Stimulated activated naive B cell treated with anti-CD40 and anti-IgM and Interleukin-4, amounts not matched to agents 10 μg/mL and 1 μg/mL and 100 μg/mL, for 72 hours (primary cell): ENCODE results near the gene DYDC1.
"Not testable (repeated sequence)": the region's sequence is repeated elsewhere in the genome, so short reads cannot be mapped to it uniquely, and the experiment has no call there.

Experiments used
- ATAC-seq, 2 donors: fragments of 150-1000 bp; cut with Tn5 transposase; replicated peaks; 2 replicates each; pipeline ENCODE4 v1.10.0; 2021; ENCODE audit warnings: moderate library complexity in 1 of 2
- DNase-seq: peaks from one replicate; pipeline ENCODE4 v3.0.0; 2021
- H3K27ac Mint-ChIP-seq: one replicate; pipeline ENCODE4 v1.8.0; 2022; ENCODE audit warnings: mild to moderate bottlenecking, mixed read lengths
- H3K27me3 Mint-ChIP-seq, 2 donors: one replicate each; pipeline ENCODE4 v1.8.0; 2022; ENCODE audit warnings: mixed read lengths in 2 of 2
- H3K36me3 Mint-ChIP-seq, 2 donors: one replicate each; pipeline ENCODE4 v1.8.0; 2022; ENCODE audit warnings: mixed read lengths in 2 of 2, mild to moderate bottlenecking in 1 of 2
- H3K4me1 Mint-ChIP-seq, 2 donors: one replicate each; pipeline ENCODE4 v1.8.0; 2022; ENCODE audit warnings: mixed read lengths in 2 of 2, mild to moderate bottlenecking in 1 of 2
- H3K4me3 Mint-ChIP-seq, 2 donors: one replicate each; pipeline ENCODE4 v1.8.0; 2022; ENCODE audit warnings: mild to moderate bottlenecking in 2 of 2, mixed read lengths in 2 of 2, moderate library complexity in 1 of 2
- H3K9me3 Mint-ChIP-seq, 2 donors: one replicate each; pipeline ENCODE4 v1.8.0; 2022; ENCODE audit warnings: mixed read lengths in 2 of 2, mild to moderate bottlenecking in 1 of 2

The DYDC1 gene

DNA sequence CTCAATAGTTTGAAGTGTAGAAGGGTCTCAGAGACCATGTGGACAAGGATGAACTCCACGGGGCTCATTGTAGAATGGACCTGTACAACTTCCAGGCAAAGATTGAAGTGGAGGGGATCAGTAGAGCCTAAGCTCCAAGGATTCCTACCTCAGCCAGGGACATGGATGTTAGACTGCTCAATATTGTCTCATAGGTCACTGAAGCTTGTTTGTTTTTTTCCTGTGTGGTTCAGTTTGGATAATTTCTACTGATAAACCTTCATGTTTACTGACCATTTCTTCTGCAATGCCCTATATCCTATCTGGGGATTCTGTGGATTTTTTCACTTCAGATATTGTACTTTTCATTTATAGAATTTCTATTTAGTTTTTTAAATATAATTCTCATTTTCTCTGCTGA lies 9.0 kb upstream of the DYDC1 start:
- no peak overlapping the region for H3K27ac Mint-ChIP-seq
- DNase-seq (no peak), ATAC-seq (no peak)
- H3K9me3 Mint-ChIP-seq: peaks cover 8 to 12% of the 10 kb centered on the region in 2 donors
- H3K27me3 Mint-ChIP-seq: peaks cover 0 to 4% of the 10 kb centered on the region in 2 donors
- H3K4me1 Mint-ChIP-seq: no peaks in the 10 kb centered on the region
- peaks cover 4 to 8% of the 10 kb centered on the region in 2 donors for H3K36me3 Mint-ChIP-seq
- no peak overlapping the region for H3K4me3 Mint-ChIP-seq

DNA sequence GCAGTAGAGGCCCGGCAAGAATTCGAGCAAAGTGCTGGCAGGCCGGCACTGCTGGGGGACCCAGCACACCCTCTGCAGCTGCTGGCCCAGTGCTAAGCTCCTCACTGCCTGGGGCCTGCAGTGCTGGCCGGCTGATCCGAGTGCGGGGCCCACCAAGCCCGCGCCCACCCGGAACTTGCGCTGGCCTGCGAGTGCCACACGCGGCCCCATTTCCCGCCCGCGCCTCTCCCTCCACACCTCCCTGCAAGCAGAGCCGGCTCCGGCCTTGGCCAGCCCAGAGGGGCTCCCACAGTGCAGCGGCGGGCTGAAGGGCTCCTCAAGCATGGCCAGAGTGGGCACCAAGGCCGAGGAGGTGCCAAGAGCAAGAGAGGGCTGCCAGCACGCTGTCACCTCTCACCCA lies 3.1 kb upstream of the DYDC1 start:
- Mint-ChIP-seq H3K27me3 (peaks cover 28 to 42% of the 10 kb centered on the region in 2 donors), H3K4me1 (peaks cover 6 to 16% of the 10 kb centered on the region in 2 donors), H3K27ac (no peak overlapping the region), H3K9me3 (no peaks in the 10 kb centered on the region), H3K36me3 (no peaks in the 10 kb centered on the region), H3K4me3 (no peak overlapping the region)
- DNase-seq (no peak), ATAC-seq (no peak)

DNA sequence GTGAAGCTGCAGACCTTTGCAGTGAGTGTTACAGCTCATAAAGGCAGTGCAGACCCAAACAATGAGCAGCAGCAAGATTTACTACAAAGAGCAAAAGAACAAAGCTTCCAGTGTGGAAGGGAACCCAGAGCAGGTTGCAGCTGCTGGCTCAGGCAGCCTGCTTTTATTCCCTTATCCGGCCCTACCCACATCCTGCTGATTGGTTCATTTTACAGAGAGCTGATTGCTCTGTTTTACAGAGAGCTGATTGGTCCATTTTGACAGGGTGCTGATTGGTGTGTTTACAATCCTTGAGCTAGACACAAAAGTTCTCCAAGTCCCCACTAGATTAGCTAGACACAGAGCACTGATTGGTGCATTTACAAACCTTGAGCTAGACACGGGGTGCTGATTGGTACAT lies 2.4 kb upstream of the DYDC1 start:
- H3K27ac Mint-ChIP-seq, H3K36me3 Mint-ChIP-seq, H3K9me3 Mint-ChIP-seq, DNase-seq, ATAC-seq, H3K4me3 Mint-ChIP-seq: not testable (repeated sequence)
- peaks cover 6 to 16% of the 10 kb centered on the region in 2 donors for H3K4me1 Mint-ChIP-seq
- peaks cover 28 to 44% of the 10 kb centered on the region in 2 donors for H3K27me3 Mint-ChIP-seq

DNA sequence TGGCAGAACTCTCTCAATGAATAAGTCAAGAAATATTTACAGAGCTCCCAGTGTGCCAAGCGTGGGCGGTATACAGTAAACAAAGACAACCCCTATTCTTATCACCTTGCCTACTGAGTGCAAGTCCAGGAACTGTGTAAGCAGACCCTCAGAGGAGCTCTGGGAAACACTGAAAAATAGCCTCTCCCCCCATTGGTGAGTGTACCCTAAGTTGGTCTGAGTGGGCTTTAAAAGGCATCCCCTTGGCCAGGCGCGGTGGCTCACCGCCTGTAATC lies 1.2 kb upstream of the DYDC1 start:
- no peaks in the 10 kb centered on the region for H3K36me3 Mint-ChIP-seq

DNA sequence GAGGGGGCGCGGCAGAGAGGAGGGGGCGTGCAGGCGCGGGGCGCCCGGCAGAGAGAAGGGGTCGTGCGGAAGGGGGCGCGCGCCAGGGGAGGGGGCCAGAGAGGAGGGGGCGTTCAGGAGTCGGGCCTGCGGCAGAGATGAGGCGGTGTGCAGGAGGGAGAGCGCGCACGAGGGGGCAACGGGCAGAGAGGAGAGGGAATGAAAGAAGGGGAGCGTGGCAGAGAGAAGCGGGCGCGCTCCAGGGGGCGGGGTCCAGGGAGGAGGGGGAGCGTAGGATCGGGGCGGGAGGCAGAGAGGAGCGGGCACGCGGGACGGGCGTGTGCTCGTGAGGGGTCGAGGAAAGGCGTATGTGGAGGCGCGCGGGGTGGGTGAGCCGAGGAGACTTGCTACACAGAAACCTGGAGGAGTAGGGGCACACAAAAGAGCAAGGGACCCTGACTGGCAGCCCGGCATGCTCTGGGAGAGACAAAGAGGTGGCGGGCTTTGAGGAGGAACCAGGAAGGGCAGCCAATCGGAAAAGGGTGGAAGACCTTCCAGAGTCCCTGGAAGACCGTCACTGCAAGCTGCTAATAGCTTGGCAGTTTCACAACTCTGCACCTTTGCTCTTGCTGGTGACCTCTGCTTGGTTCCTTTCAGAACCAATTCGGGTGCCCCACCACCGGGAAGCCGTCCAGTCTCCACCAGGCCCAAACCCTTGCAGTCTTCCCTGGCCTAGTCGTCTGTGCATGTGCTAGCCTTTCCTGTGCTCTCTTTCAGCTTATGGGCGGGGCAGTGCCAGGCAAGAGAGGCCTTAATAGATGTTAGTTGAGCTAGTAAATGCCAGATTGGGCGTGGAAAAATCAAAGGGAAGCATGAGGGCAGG lies 665 bp upstream of the DYDC1 start:
- peaks cover 6 to 16% of the 10 kb centered on the region in 2 donors for H3K4me1 Mint-ChIP-seq
- no peak for DNase-seq
- peaks cover 28 to 44% of the 10 kb centered on the region in 2 donors for H3K27me3 Mint-ChIP-seq
- peak overlapping the region; percentile 25 for H3K27ac Mint-ChIP-seq
- peak; percentile 23 to 26 for ATAC-seq
- no peaks in the 10 kb centered on the region for H3K9me3 Mint-ChIP-seq
- H3K36me3 Mint-ChIP-seq: no peaks in the 10 kb centered on the region
- H3K4me3 Mint-ChIP-seq: peak overlapping the region; percentile 86 to 90

More for the DNA sequence above, 1.2 kb upstream of the DYDC1 start:
- Mint-ChIP-seq H3K4me3 (peak overlapping the region in 1 of 2 donors; percentile 86), H3K27ac (no peak overlapping the region), H3K4me1 (peaks cover 6 to 16% of the 10 kb centered on the region in 2 donors), H3K9me3 (no peaks in the 10 kb centered on the region), H3K27me3 (peaks cover 28 to 44% of the 10 kb centered on the region in 2 donors)
- ATAC-seq (no peak), DNase-seq (no peak)

DNA sequence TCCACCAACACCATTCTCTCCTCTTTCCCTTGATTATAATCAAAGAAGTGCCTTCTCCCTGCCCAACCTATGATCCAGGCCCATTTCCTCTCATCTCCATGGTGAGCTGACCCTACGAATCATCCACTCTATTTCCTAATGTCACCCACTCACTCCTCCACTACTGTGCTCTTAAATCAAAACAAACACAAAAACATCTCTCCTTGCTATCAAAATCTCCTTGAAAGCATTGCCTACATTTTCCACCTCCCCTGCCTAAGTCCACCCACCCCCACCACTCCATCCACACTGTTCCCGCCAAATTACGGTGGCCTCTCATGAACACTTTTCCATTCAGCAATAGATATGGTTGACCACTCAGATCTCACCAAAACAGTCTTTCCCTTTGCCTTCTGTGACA lies 5.3 kb downstream of the DYDC1 start:
- no peak for DNase-seq
- no peaks in the 10 kb centered on the region for H3K9me3 Mint-ChIP-seq
- H3K4me1 Mint-ChIP-seq: peaks cover 0 to 1% of the 10 kb centered on the region in 2 donors
- no peak overlapping the region for H3K4me3 Mint-ChIP-seq
- H3K27ac Mint-ChIP-seq: no peak overlapping the region
- H3K36me3 Mint-ChIP-seq: no peaks in the 10 kb centered on the region
- H3K27me3 Mint-ChIP-seq: peaks cover 12 to 18% of the 10 kb centered on the region in 2 donors
- no peak for ATAC-seq

DNA sequence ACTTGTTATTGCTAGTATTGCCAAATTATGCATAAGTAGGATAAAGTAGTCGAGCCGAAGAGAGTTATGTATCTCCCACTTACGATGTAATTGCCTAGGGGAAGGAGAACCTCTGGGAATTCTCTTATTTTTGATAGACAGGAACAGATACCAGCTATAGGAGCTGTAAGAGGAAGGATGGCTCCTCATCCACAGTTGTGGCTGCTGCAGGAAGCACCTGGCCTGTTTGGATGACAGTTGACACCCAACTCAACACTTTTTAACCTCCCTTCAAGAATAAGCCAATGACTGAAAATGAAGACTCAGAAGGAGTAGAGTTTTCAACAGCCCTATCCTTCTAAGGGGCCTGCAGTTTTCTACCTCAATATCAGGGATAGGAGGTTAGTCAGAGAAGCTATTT lies 6.3 kb downstream of the DYDC1 start:
- Mint-ChIP-seq H3K36me3 (no peaks in the 10 kb centered on the region), H3K27ac (no peak overlapping the region), H3K4me1 (no peaks in the 10 kb centered on the region), H3K4me3 (no peak overlapping the region), H3K9me3 (no peaks in the 10 kb centered on the region), H3K27me3 (peaks cover 6 to 8% of the 10 kb centered on the region in 2 donors)
- ATAC-seq (no peak), DNase-seq (no peak)

DNA sequence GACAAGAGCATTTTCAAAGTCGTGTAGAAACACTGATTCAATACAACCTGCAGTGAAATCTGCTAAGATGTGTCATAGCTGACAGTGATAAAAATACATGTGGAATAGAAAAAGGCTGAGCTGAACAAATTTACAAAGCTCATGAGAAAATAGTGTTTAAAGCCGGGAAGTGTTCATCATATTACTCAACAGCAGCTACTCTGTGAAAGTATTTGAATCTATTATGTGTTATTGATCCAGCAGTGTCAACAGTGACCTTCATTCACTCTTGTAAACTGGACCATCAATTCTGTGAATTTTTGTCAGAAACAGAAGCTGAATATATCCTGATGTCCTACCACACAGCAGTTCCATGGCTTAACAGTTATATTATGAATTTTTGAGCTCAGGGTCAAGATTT lies 11.6 kb downstream of the DYDC1 start:
- Mint-ChIP-seq H3K9me3 (peaks cover 0 to 3% of the 10 kb centered on the region in 2 donors), H3K36me3 (no peaks in the 10 kb centered on the region), H3K4me3 (no peak overlapping the region), H3K4me1 (no peaks in the 10 kb centered on the region), H3K27ac (no peak overlapping the region), H3K27me3 (no peaks in the 10 kb centered on the region)
- no peak for DNase-seq
- no peak for ATAC-seq

DNA sequence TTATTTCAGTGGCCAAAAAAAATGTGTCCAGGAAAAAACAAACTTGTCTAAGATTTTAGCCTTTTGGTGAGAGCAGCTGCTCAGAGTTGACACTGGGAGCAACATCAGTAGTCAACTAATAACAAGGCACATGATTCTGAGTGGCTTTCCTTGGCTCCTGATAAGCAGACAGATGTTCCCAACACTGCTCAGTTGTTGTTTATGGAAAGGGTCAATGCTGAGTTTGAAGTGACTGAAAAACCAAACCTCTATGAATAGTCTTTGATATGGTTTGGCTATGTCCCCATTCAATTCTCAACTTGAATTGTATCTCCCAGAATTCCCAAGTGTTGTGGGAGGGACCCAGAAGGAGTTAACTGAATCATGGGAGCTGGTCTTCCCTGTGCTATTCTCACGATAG lies 12.3 kb downstream of the DYDC1 start:
- no peak for ATAC-seq
- DNase-seq: no peak
- Mint-ChIP-seq H3K27ac (no peak overlapping the region), H3K4me1 (no peaks in the 10 kb centered on the region), H3K36me3 (no peaks in the 10 kb centered on the region), H3K27me3 (no peaks in the 10 kb centered on the region), H3K4me3 (no peak overlapping the region), H3K9me3 (peaks cover 0 to 3% of the 10 kb centered on the region in 2 donors)

DNA sequence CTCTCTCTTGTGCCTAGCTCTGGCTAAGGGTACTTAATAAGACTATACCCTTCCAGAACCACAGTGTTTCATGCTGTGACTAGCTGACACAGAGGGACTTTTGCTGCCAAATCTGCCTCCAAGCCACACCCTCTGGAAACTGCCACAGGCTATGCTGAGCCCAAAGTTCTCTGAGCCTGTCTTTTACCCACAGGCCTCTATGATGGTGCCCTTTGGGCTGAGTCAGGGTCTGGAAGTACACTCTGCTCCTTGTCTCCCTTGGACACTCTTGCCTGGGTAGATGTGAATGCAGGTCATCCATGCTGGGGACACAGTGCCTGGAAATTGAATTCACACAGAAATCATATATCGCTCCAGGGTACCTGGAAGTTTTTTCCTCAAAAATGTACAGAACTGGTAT lies 22.6 kb downstream of the DYDC1 start:
- Mint-ChIP-seq H3K27ac (no peak overlapping the region), H3K36me3 (no peaks in the 10 kb centered on the region), H3K9me3 (peaks cover 0 to 1% of the 10 kb centered on the region in 2 donors), H3K27me3 (no peaks in the 10 kb centered on the region), H3K4me3 (no peak overlapping the region), H3K4me1 (no peaks in the 10 kb centered on the region)
- DNase-seq (no peak), ATAC-seq (peak; percentile 29 to 47)

DNA sequence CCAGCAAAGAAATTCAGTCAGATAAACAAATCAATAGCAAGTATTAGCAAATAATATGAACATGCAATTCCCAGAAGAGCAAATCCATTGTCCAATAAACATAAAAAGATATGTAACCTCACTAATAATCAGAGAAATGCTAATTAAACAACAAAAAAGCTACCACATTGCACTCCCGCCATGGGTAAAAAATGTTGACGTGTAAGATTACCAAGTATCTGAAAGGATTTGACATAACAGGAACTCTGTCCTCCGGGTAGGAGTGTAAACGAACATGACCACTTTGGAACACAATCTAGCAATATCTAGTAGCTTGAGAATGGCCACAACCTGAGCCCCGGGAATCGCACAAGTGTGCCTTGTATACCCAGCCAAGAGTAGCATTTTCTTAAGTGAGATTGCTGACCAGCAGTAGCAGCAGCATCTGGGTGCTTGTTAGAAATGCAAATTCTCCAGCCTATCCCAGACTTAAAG lies 31.6 kb downstream of the DYDC1 start:
- ATAC-seq (no peak), DNase-seq (no peak)
- Mint-ChIP-seq H3K4me3 (no peak overlapping the region), H3K27ac (no peak overlapping the region), H3K27me3 (peaks cover 0 to 6% of the 10 kb centered on the region in 2 donors), H3K36me3 (no peaks in the 10 kb centered on the region), H3K9me3 (no peaks in the 10 kb centered on the region), H3K4me1 (no peaks in the 10 kb centered on the region)

DNA sequence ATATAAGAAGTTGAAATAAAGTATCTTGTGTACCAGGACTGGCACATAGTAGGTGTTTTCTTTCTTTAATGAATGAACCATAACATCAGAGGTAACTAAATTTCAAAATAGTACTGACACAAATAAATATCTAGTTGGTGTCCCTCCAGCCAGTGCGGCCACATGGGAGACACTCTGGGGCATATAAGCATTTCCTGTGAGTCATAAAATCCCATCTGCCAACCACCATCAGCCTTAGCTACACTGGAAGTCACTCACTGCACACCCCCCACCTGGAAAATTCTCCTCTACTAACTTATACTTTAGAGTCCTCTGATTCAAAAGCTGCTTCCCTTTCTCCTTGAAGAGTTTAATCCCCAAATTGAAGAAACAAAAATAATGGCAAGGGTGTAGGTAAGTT lies 32.5 kb downstream of the DYDC1 start:
- DNase-seq: no peak
- Mint-ChIP-seq H3K36me3 (no peaks in the 10 kb centered on the region), H3K27ac (no peak overlapping the region), H3K4me1 (no peaks in the 10 kb centered on the region), H3K9me3 (no peaks in the 10 kb centered on the region), H3K4me3 (no peak overlapping the region), H3K27me3 (peaks cover 0 to 6% of the 10 kb centered on the region in 2 donors)
- peak in 1 of 2 donors; percentile 38 for ATAC-seq

DNA sequence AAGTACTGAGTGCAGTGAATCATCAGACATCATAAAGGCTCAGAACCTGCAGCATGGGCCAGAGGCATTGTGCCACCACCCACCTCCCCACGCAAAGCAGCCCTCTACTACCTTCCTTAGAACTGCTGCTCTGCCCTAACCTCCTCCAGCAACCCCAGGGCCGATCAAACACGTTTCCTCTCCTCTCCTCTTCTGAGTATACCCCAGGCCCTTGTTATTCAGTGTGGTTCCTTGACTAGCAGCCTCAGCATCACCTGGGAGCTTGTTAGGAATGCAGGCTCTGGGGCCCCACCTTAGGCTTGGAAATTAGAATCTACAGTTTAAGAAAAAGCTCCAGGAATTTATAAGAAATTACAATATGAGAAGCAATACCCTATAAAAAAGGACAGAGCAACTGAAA lies 33.2 kb downstream of the DYDC1 start:
- no peak for DNase-seq
- peaks cover 0 to 6% of the 10 kb centered on the region in 2 donors for H3K27me3 Mint-ChIP-seq
- H3K36me3 Mint-ChIP-seq: no peaks in the 10 kb centered on the region
- ATAC-seq: no peak
- H3K4me1 Mint-ChIP-seq: no peaks in the 10 kb centered on the region
- no peaks in the 10 kb centered on the region for H3K9me3 Mint-ChIP-seq
- H3K27ac Mint-ChIP-seq: no peak overlapping the region
- no peak overlapping the region for H3K4me3 Mint-ChIP-seq

DNA sequence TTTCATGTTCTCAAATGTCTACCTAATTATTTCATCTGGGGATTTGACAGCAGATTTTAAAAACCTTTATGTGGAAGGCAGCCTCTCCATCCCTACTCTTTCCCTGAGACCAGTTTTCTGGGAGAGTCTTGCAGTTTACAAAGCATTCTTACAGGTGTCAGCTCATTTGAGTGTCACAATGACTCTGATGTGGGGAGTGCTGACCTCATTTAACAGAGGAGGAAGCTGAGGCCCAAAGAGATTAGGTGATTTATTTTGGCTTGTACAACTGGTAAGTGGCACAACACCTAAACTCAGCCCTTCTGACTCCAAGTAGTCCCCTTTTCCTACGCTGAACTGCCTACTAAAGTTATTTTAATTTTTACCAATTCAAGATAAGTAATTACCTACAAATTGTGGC lies 33.8 kb downstream of the DYDC1 start:
- Mint-ChIP-seq H3K9me3 (no peaks in the 10 kb centered on the region), H3K27ac (no peak overlapping the region), H3K27me3 (peaks cover 0 to 6% of the 10 kb centered on the region in 2 donors), H3K36me3 (no peaks in the 10 kb centered on the region), H3K4me1 (no peaks in the 10 kb centered on the region), H3K4me3 (no peak overlapping the region)
- DNase-seq: no peak
- no peak for ATAC-seq

DNA sequence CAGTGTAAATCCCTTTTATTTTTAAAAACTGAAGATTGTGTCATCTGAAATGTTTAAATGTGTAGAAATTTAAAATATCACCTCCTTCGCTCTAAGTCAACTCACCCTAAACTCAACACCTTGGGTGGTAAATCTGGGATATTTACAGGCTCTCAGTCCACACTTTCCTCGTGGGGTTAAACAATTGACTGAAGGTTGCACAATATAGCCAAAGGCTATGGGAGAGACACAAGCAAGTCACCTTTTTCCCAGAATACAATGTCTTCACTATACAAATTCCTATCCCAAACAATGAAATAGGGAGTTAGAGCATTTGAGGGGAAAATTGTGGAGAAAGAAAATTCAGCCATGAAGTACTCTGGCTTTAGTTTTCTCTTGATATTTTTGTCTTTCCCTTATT lies 34.4 kb downstream of the DYDC1 start:
- Mint-ChIP-seq H3K9me3 (no peaks in the 10 kb centered on the region), H3K36me3 (no peaks in the 10 kb centered on the region), H3K27ac (no peak overlapping the region), H3K27me3 (peaks cover 0 to 6% of the 10 kb centered on the region in 2 donors), H3K4me3 (no peak overlapping the region), H3K4me1 (no peaks in the 10 kb centered on the region)
- ATAC-seq (no peak), DNase-seq (no peak)
